Nephron (organoid): ENCODE data around the gene KIF4A.

Experiments used
- H3K27ac Mint-ChIP-seq, 3 experiments: 2 replicates each; pipeline ENCODE4 v1.8.0; 2020; ENCODE audit warnings: mixed read lengths in 3 of 3, mild to moderate bottlenecking in 2 of 3, moderate library complexity in 1 of 3
- H3K27me3 Mint-ChIP-seq: 2 replicates; pipeline ENCODE4 v1.8.0; 2021; ENCODE audit warnings: low read depth, mild to moderate bottlenecking, moderate library complexity, mixed read lengths
- H3K36me3 Mint-ChIP-seq: 2 replicates; pipeline ENCODE4 v1.8.0; 2020; ENCODE audit warnings: low read depth, mixed read lengths
- H3K4me1 Mint-ChIP-seq: 2 replicates; pipeline ENCODE4 v1.8.0; 2020; ENCODE audit warnings: mixed read lengths
- H3K4me3 Mint-ChIP-seq, 3 experiments: 2 replicates each; pipeline ENCODE4 v1.8.0; 2020; ENCODE audit warnings: mild to moderate bottlenecking in 3 of 3, mixed read lengths in 3 of 3, moderate library complexity in 2 of 3
- H3K9me3 Mint-ChIP-seq: 2 replicates; pipeline ENCODE4 v1.8.0; 2020; ENCODE audit warnings: mixed read lengths
- CTCF ChIP-seq, 3 experiments: fragments of 200-600 bp; sonication (generic); IDR thresholded peaks; one replicate each; pipeline ENCODE4 v1.5.0; 2021; ENCODE audit warnings: antibody characterized with exemption in 3 of 3; ENCODE audit not compliant: unreplicated experiment in 3 of 3

Gene KIF4A

GRCh38 chrX:70439016-70439415, 149.1 kb downstream of the KIF4A start:
- H3K9me3 Mint-ChIP-seq, result peaks cover 6% of the 10 kb centered on the region

GRCh38 chrX:70442224-70442623, 152.3 kb downstream of the KIF4A start:
- Mint-ChIP-seq H3K4me3 (no peak overlapping the region), H3K36me3 (no peaks in the 10 kb centered on the region), H3K27ac (no peak overlapping the region), H3K4me1 (no peaks in the 10 kb centered on the region), H3K9me3 (peaks cover 9% of the 10 kb centered on the region), H3K27me3 (peaks cover 91% of the 10 kb centered on the region)
- TF ChIP-seq CTCF (IDR thresholded peaks at IDR 0.05; ENCODE audit: unreplicated experiment in 3 of 3), result no peak

More at GRCh38 chrX:70439016-70439415, 149.1 kb downstream of the KIF4A start:
- H3K36me3 Mint-ChIP-seq, result no peaks in the 10 kb centered on the region
- peaks cover 76% of the 10 kb centered on the region for H3K27me3 Mint-ChIP-seq
- TF ChIP-seq CTCF (IDR thresholded peaks at IDR 0.05; ENCODE audit: unreplicated experiment in 3 of 3), result no peak
- no peaks in the 10 kb centered on the region for H3K4me1 Mint-ChIP-seq
- H3K27ac Mint-ChIP-seq, result no peak overlapping the region
- H3K4me3 Mint-ChIP-seq, result no peak overlapping the region

GRCh38 chrX:70444326-70444945, 154.5 kb downstream of the KIF4A start, which contains the start of gene DLG3:
DLG3 (plus strand) TSS chrX:70444835; CDS start chrX:70445202, 367 bp downstream.
- Mint-ChIP-seq H3K27ac (no peak within 1 kb of the TSS), H3K9me3 (peaks cover 11% of the 10 kb centered on the region), H3K4me3 (no peak within 1 kb of the TSS), H3K36me3 (no peaks in the 10 kb centered on the region), H3K4me1 (no peaks in the 10 kb centered on the region), H3K27me3 (peaks cover 79% of the 10 kb centered on the region)
- TF ChIP-seq CTCF (IDR thresholded peaks at IDR 0.05; ENCODE audit: unreplicated experiment in 3 of 3), result no peak

- H3K27ac Mint-ChIP-seq, result no peak overlapping the region
- TF ChIP-seq CTCF (IDR thresholded peaks at IDR 0.05; ENCODE audit: unreplicated experiment in 3 of 3), result no peak
- peaks cover 75% of the 10 kb centered on the region for H3K27me3 Mint-ChIP-seq
- H3K4me3 Mint-ChIP-seq, result no peak overlapping the region
- H3K4me1 Mint-ChIP-seq, result no peaks in the 10 kb centered on the region
- H3K9me3 Mint-ChIP-seq, result peaks cover 10% of the 10 kb centered on the region
- H3K36me3 Mint-ChIP-seq, result no peaks in the 10 kb centered on the region
Observed at GRCh38 chrX:70444946-70445656, 155.2 kb downstream of the KIF4A start.

GRCh38 chrX:70445951-70446350, 156.0 kb downstream of the KIF4A start:
- H3K27me3 Mint-ChIP-seq, result peaks cover 67% of the 10 kb centered on the region
- no peaks in the 10 kb centered on the region for H3K36me3 Mint-ChIP-seq
- H3K4me1 Mint-ChIP-seq, result no peaks in the 10 kb centered on the region
- peak overlapping the region in 2 of 3 experiments; percentile 0 to 3 for H3K4me3 Mint-ChIP-seq
- no peak for TF ChIP-seq CTCF (IDR thresholded peaks at IDR 0.05; ENCODE audit: unreplicated experiment in 3 of 3)
- peaks cover 11% of the 10 kb centered on the region for H3K9me3 Mint-ChIP-seq
- no peak overlapping the region for H3K27ac Mint-ChIP-seq
